ENCODE measurements around the gene FDXACB1. TPM values are rescaled to one million over a fixed set of nuclear protein-coding genes. Genes with fewer than 3 reads are reported as not detected.

The FDXACB1 gene
- total RNA-seq, 3 donors from 2014 or later (not counting 1 experiment from before 2014, with no cell fraction given) = 2.0 to 4.0 (median 3.3) TPM

DNA sequence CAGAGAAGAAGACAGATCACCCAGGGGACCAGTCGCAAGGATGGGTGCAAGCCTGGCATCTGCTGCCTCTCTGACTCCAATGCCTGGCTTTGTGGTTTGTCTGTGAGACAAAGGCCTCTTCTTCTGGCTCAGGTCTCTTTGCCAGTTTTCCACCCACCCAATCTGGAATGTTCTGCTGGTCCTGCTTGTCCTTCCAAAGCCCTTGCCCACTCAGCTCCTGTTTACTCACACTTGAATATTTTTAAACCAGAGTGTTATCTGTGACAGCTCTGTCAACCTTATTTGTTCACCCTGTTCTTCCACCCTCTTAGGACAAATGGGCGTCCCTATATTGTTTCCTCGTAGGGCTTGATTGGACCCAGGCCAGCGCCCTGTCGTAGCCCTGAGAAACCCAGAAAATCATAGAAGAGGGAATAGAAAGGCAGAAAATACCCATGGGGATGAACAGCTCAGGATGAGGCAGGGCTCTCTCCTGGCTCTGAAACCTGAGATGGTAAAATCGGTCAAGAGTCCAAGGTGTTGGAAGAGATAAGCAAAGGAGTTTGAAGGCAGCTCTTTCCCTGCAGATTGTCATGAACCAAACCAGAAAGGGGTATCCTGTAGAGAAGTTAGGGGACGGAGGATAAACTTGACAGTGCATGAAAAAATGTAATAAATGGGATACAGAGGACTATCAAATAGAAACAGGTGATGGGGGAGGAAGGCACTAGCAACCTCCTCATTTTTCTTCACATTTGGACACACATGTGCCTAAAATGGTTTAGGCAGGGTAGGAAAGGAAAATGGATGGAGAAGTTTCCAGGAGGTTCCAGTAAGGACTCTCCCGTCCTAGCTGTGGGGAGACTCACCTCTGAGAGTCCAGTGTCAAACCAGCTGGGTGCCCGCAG lies 32.0 kb upstream of the FDXACB1 start:
- WGBS (ENCODE audit: insufficient coverage) = 86% methylated on average over 9 of the region's 9 CpGs
- H3K27me3 ChIP-seq (ENCODE audit: control insufficient read depth, insufficient read depth, low read length) = peaks cover 15% of the 10 kb centered on the region
- H3K27ac Mint-ChIP-seq = no peak overlapping the region
- H3K4me1 ChIP-seq (ENCODE audit: control insufficient read depth, insufficient read depth, low read length) = no peaks in the 10 kb centered on the region
- TF ChIP-seq, protein P1, sequence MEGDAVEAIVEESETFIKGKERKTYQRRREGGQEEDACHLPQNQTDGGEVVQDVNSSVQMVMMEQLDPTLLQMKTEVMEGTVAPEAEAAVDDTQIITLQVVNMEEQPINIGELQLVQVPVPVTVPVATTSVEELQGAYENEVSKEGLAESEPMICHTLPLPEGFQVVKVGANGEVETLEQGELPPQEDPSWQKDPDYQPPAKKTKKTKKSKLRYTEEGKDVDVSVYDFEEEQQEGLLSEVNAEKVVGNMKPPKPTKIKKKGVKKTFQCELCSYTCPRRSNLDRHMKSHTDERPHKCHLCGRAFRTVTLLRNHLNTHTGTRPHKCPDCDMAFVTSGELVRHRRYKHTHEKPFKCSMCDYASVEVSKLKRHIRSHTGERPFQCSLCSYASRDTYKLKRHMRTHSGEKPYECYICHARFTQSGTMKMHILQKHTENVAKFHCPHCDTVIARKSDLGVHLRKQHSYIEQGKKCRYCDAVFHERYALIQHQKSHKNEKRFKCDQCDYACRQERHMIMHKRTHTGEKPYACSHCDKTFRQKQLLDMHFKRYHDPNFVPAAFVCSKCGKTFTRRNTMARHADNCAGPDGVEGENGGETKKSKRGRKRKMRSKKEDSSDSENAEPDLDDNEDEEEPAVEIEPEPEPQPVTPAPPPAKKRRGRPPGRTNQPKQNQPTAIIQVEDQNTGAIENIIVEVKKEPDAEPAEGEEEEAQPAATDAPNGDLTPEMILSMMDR (IDR thresholded peaks at IDR 0.05) = no peak
- H3K4me3 ChIP-seq (ENCODE audit: low read length) = no peak overlapping the region
- H3K27ac ChIP-seq (ENCODE audit: low read length) = no peak overlapping the region
- intact Hi-C loops (cut with micrococcal nuclease) = no loop called here
- no peak overlapping the region for H3K4me3 Mint-ChIP-seq
- no peaks in the 10 kb centered on the region for H3K36me3 ChIP-seq (ENCODE audit: control insufficient read depth, insufficient read depth, low read length)
- peaks cover 48 to 58% of the 10 kb centered on the region in 2 donors for H3K27me3 Mint-ChIP-seq (ENCODE audit: low read depth in 2 of 2)
- DNase-seq = no peak
- ATAC-seq = no peak
- H3K36me3 Mint-ChIP-seq = no peaks in the 10 kb centered on the region
- H3K4me1 Mint-ChIP-seq = no peaks in the 10 kb centered on the region
- H3K9me3 Mint-ChIP-seq = no peaks in the 10 kb centered on the region
- H3K9me3 ChIP-seq (ENCODE audit: control insufficient read depth, insufficient read depth, low read length) = no peaks in the 10 kb centered on the region

DNA sequence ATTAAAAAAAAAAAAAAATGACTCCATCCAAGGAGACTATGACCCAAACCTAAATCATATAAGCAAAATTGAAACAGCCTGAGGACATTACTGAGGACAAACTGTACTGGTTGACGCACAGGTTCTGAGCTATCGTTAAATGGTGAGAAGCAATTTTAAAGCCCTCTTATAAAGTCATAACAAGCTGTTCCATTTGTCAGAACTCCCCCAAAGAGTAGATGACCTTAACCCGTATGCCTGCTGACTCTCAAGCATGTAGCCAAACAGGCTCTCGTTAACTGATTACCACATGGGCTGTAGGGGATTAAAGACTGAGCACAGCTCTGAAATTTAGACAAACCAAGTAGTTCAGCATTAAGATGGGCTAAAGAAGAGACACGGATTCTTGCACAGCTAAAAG lies 30.4 kb upstream of the FDXACB1 start:
- Histone ChIP-seq H3K27me3 (ENCODE audit: control insufficient read depth, insufficient read depth, low read length) (peaks cover 14% of the 10 kb centered on the region), H3K4me3 (ENCODE audit: low read length) (no peak overlapping the region), H3K9me3 (ENCODE audit: control insufficient read depth, insufficient read depth, low read length) (no peaks in the 10 kb centered on the region), H3K4me1 (ENCODE audit: control insufficient read depth, insufficient read depth, low read length) (no peaks in the 10 kb centered on the region), H3K27ac (ENCODE audit: low read length) (no peak overlapping the region), H3K36me3 (ENCODE audit: control insufficient read depth, insufficient read depth, low read length) (no peaks in the 10 kb centered on the region)
- Mint-ChIP-seq H3K4me3 (no peak overlapping the region), H3K9me3 (no peaks in the 10 kb centered on the region), H3K27me3 (ENCODE audit: low read depth in 2 of 2) (peaks cover 42 to 54% of the 10 kb centered on the region in 2 donors), H3K27ac (no peak overlapping the region), H3K4me1 (no peaks in the 10 kb centered on the region), H3K36me3 (no peaks in the 10 kb centered on the region)
- DNase-seq (no peak), ATAC-seq (no peak)
- TF ChIP-seq, protein P1 (IDR thresholded peaks at IDR 0.05) = no peak
- intact Hi-C loops (cut with micrococcal nuclease) = no loop called here
- 89% methylated on average over 5 of the region's 5 CpGs for WGBS (ENCODE audit: insufficient coverage)

DNA sequence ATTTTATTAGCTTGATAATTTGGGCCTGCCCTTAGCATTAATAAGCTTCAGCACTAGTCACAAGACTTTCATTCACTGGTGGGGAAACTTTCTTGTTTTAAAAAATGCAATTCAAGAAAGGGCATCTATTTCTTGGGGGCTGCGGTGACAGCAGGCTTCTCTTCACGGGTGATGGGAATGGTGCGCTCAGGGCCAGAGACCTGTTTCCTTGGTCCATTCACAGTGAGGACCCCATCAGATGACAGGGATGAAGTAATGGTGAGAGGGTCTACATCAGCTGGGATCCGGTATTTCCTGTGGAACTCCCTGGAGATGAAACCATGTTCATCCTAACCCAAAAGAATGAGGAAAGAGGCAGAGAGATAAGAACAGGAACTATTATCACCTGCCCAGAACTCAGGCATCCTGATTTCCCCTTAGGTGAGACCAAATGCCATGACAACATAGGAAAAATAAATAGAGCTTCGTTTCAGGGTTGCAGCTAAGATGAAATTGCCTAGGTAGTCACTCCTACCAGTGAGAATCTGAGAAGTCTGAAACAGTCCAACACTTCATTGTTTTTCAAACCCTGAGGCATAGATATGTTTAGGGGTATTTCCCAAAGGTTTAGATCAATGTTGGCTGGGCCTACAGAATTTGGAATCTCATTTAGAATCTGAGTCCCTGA lies 29.8 kb upstream of the FDXACB1 start:
- TF ChIP-seq, protein P1 (IDR thresholded peaks at IDR 0.05) = no peak
- Histone ChIP-seq H3K4me3 (ENCODE audit: low read length) (no peak overlapping the region), H3K27me3 (ENCODE audit: control insufficient read depth, insufficient read depth, low read length) (peaks cover 9% of the 10 kb centered on the region), H3K4me1 (ENCODE audit: control insufficient read depth, insufficient read depth, low read length) (no peaks in the 10 kb centered on the region), H3K36me3 (ENCODE audit: control insufficient read depth, insufficient read depth, low read length) (no peaks in the 10 kb centered on the region), H3K27ac (ENCODE audit: low read length) (no peak overlapping the region), H3K9me3 (ENCODE audit: control insufficient read depth, insufficient read depth, low read length) (no peaks in the 10 kb centered on the region)
- 90% methylated on average over 5 of the region's 5 CpGs for WGBS (ENCODE audit: insufficient coverage)
- DNase-seq (no peak), ATAC-seq (no peak)
- no peaks in the 10 kb centered on the region for H3K4me1 Mint-ChIP-seq
- H3K36me3 Mint-ChIP-seq = no peaks in the 10 kb centered on the region
- H3K27ac Mint-ChIP-seq = no peak overlapping the region
- H3K9me3 Mint-ChIP-seq = no peaks in the 10 kb centered on the region
- H3K4me3 Mint-ChIP-seq = no peak overlapping the region
- intact Hi-C loops (cut with micrococcal nuclease) = no loop called here
- H3K27me3 Mint-ChIP-seq (ENCODE audit: low read depth in 2 of 2) = peaks cover 42 to 54% of the 10 kb centered on the region in 2 donors

Data from natural killer cell (primary cell).